Mesothelial cell of epicardium (in vitro differentiated cells): ENCODE measurements around the gene MYCN. TPM values are rescaled to one million over a fixed set of nuclear protein-coding genes. Genes with fewer than 3 reads are reported as not detected.

ENCODE experiments used
- DNase-seq, 2 experiments: peaks; one replicate each; pipeline ENCODE4 v3.0.0; 2021; ENCODE audit warnings: low spot score in 2 of 2; ENCODE audit not compliant: unreplicated experiment in 2 of 2
- H3K27ac Mint-ChIP-seq: 2 replicates; pipeline ENCODE4 v1.8.0; 2021; ENCODE audit warnings: mixed read lengths
- H3K27me3 Mint-ChIP-seq: 2 replicates; pipeline ENCODE4 v1.8.0; 2021; ENCODE audit warnings: low read depth, mixed read lengths
- H3K36me3 Mint-ChIP-seq: 2 replicates; pipeline ENCODE4 v1.8.0; 2021; ENCODE audit warnings: mixed read lengths
- H3K4me1 Mint-ChIP-seq: 2 replicates; pipeline ENCODE4 v1.8.0; 2021; ENCODE audit warnings: mixed read lengths
- H3K4me3 Mint-ChIP-seq: 2 replicates; pipeline ENCODE4 v1.8.0; 2021; ENCODE audit warnings: mild to moderate bottlenecking, moderate library complexity, mixed read lengths
- H3K9me3 Mint-ChIP-seq: 2 replicates; pipeline ENCODE4 v1.8.0; 2021; ENCODE audit warnings: mixed read lengths
- CTCF ChIP-seq: fragments of 200-600 bp; sonication (generic); IDR thresholded peaks from one replicate; pipeline ENCODE4 v1.5.0; 2021; ENCODE audit warnings: antibody characterized with exemption; ENCODE audit not compliant: unreplicated experiment
- total RNA-seq: library from RNA; stranded (reverse); gene quantifications from 3 replicates; pipeline ENCODE4 v1.2.1, GENCODE V29; 2021

Gene MYCN
- total RNA-seq, 1 donor from 2014 or later, result 69.1 TPM

GRCh38 chr2:15935675-15936074 is 4.7 kb upstream of the MYCN start:
- no peaks in the 10 kb centered on the region for H3K27me3 Mint-ChIP-seq
- H3K27ac Mint-ChIP-seq, result peak overlapping the region; percentile 11
- no peak for TF ChIP-seq CTCF
- no peak for DNase-seq
- no peak overlapping the region for H3K4me3 Mint-ChIP-seq
- H3K36me3 Mint-ChIP-seq, result peaks cover 2% of the 10 kb centered on the region
- H3K9me3 Mint-ChIP-seq, result no peaks in the 10 kb centered on the region
- peaks cover 17% of the 10 kb centered on the region for H3K4me1 Mint-ChIP-seq

- no peak for DNase-seq
Measured at GRCh38 chr2:15936277-15937104, 3.9 kb upstream of the MYCN start.

GRCh38 chr2:15937105-15937881 is 3.1 kb upstream of the MYCN start:
- Mint-ChIP-seq H3K4me1 (peaks cover 20% of the 10 kb centered on the region), H3K4me3 (no peak overlapping the region), H3K36me3 (no peaks in the 10 kb centered on the region)

More at GRCh38 chr2:15936277-15937104, 3.9 kb upstream of the MYCN start:
- TF ChIP-seq CTCF, result no peak
- Mint-ChIP-seq H3K27me3 (no peaks in the 10 kb centered on the region), H3K27ac (no peak overlapping the region), H3K4me3 (no peak overlapping the region), H3K36me3 (no peaks in the 10 kb centered on the region), H3K9me3 (no peaks in the 10 kb centered on the region), H3K4me1 (peaks cover 20% of the 10 kb centered on the region)

GRCh38 chr2:15937882-15938802 is 2.2 kb upstream of the MYCN start:
- DNase-seq, result no peak
- H3K9me3 Mint-ChIP-seq, result no peaks in the 10 kb centered on the region
- peaks cover 25% of the 10 kb centered on the region for H3K4me1 Mint-ChIP-seq
- TF ChIP-seq CTCF, result no peak
- H3K4me3 Mint-ChIP-seq, result no peak overlapping the region
- H3K36me3 Mint-ChIP-seq, result peaks cover 3% of the 10 kb centered on the region
- H3K27ac Mint-ChIP-seq, result no peak overlapping the region
- no peaks in the 10 kb centered on the region for H3K27me3 Mint-ChIP-seq

More at GRCh38 chr2:15937105-15937881, 3.1 kb upstream of the MYCN start:
- no peak overlapping the region for H3K27ac Mint-ChIP-seq
- H3K27me3 Mint-ChIP-seq, result no peaks in the 10 kb centered on the region
- TF ChIP-seq CTCF, result no peak
- H3K9me3 Mint-ChIP-seq, result no peaks in the 10 kb centered on the region
- no peak for DNase-seq
